GM21737 (cell line): Measurements from ENCODE around the gene TM7SF2.
"Not testable (repeated sequence)": the region's sequence is repeated elsewhere in the genome, so short reads cannot be mapped to it uniquely, and the experiment has no call there.

ENCODE experiments used
- ATAC-seq: cut with Tn5 transposase; IDR thresholded peaks from one replicate; pipeline ENCODE4 v1.9.1; 2021; ENCODE audit warnings: mild to moderate bottlenecking, moderate library complexity; ENCODE audit not compliant: unreplicated experiment

TM7SF2 gene

GRCh38 chr11:65128182-65129145 is 16.8 kb downstream of the TM7SF2 start:
- no peak for ATAC-seq

- ATAC-seq: no peak
Measured at GRCh38 chr11:65129649-65130441, 18.2 kb downstream of the TM7SF2 start.

- no peak for ATAC-seq
Measured at GRCh38 chr11:65130631-65131416, 19.2 kb downstream of the TM7SF2 start.

GRCh38 chr11:65131417-65131776 is 19.7 kb downstream of the TM7SF2 start:
- no peak for ATAC-seq

- no peak for ATAC-seq
Measured at GRCh38 chr11:65131895-65132237, 20.2 kb downstream of the TM7SF2 start.

- ATAC-seq: peak; percentile 25
Measured at GRCh38 chr11:65132238-65132987, 20.7 kb downstream of the TM7SF2 start.

- ATAC-seq: no peak
Measured at GRCh38 chr11:65132988-65133700, 21.5 kb downstream of the TM7SF2 start.

GRCh38 chr11:65133724-65134123 is 22.1 kb downstream of the TM7SF2 start:
- no peak for ATAC-seq

- peak; percentile 50 for ATAC-seq
Measured at GRCh38 chr11:65134240-65134951, 22.7 kb downstream of the TM7SF2 start, which contains the start of gene SYVN1. Gene SYVN1, minus strand, starts transcription at chr11:65134519. Its CDS starts 918 bp downstream, at chr11:65133601.

- peak; percentile 60 for ATAC-seq
Measured at GRCh38 chr11:65134952-65135632, 23.4 kb downstream of the TM7SF2 start.

- no peak for ATAC-seq
Measured at GRCh38 chr11:65135633-65136145, 24.0 kb downstream of the TM7SF2 start.

GRCh38 chr11:65136515-65137096 is 24.9 kb downstream of the TM7SF2 start:
- no peak for ATAC-seq

- no peak for ATAC-seq
Measured at GRCh38 chr11:65141896-65142494, 30.3 kb downstream of the TM7SF2 start.

GRCh38 chr11:65147352-65148075 is 35.8 kb downstream of the TM7SF2 start:
- ATAC-seq: no peak

GRCh38 chr11:65148657-65149056 is 37.0 kb downstream of the TM7SF2 start:
- ATAC-seq: no peak

GRCh38 chr11:65150131-65150508 is 38.4 kb downstream of the TM7SF2 start:
- not testable (repeated sequence) for ATAC-seq
